ENCODE measurements around the gene AIP. TPM values are rescaled to one million over a fixed set of nuclear protein-coding genes. Genes with fewer than 3 reads are reported as not detected.

Gene AIP
- total RNA-seq, 2 donors from 2014 or later: 49.2 to 78.0 TPM

GRCh38 chr11:67491276-67492068, 8.6 kb downstream of the AIP start:
- DNase-seq (ENCODE audit: low spot score): no peak
- H3K4me3 ChIP-seq: no peak overlapping the region
- H3K27me3 ChIP-seq: no peaks in the 10 kb centered on the region
- TF ChIP-seq CTCF (IDR thresholded peaks at IDR 0.05): no peak
- peaks cover 64% of the 10 kb centered on the region for H3K36me3 ChIP-seq
- no peak overlapping the region for H3K27ac ChIP-seq
- peaks cover 0 to under 1% of the 10 kb centered on the region in 2 donors for H3K4me1 ChIP-seq
- no peaks in the 10 kb centered on the region for H3K9me3 ChIP-seq

GRCh38 chr11:67492069-67492727, 9.4 kb downstream of the AIP start:
- DNase-seq (ENCODE audit: low spot score): no peak
- peaks cover 58% of the 10 kb centered on the region for H3K36me3 ChIP-seq
- no peaks in the 10 kb centered on the region for H3K4me1 ChIP-seq
- H3K27me3 ChIP-seq: no peaks in the 10 kb centered on the region
- no peaks in the 10 kb centered on the region for H3K9me3 ChIP-seq
- no peak for TF ChIP-seq CTCF (IDR thresholded peaks at IDR 0.05)
- no peak overlapping the region for H3K27ac ChIP-seq
- no peak overlapping the region for H3K4me3 ChIP-seq

GRCh38 chr11:67492801-67493547, 10.1 kb downstream of the AIP start:
- no peak for DNase-seq (ENCODE audit: low spot score)
- Histone ChIP-seq H3K9me3 (no peaks in the 10 kb centered on the region), H3K4me3 (no peak overlapping the region), H3K27ac (no peak overlapping the region), H3K36me3 (peaks cover 50% of the 10 kb centered on the region), H3K27me3 (no peaks in the 10 kb centered on the region), H3K4me1 (no peaks in the 10 kb centered on the region)
- TF ChIP-seq CTCF (IDR thresholded peaks at IDR 0.05): no peak

GRCh38 chr11:67493548-67494370, 10.9 kb downstream of the AIP start:
- no peak for TF ChIP-seq CTCF (IDR thresholded peaks at IDR 0.05)
- Histone ChIP-seq H3K27me3 (no peaks in the 10 kb centered on the region), H3K9me3 (no peaks in the 10 kb centered on the region), H3K4me1 (no peaks in the 10 kb centered on the region), H3K36me3 (peaks cover 49% of the 10 kb centered on the region), H3K27ac (no peak overlapping the region), H3K4me3 (no peak overlapping the region)
- DNase-seq (ENCODE audit: low spot score): no peak
